ENCODE results near the gene ILK. TPM values are rescaled to one million over a fixed set of nuclear protein-coding genes. Genes with fewer than 3 reads are reported as not detected.

ILK gene
- polyA plus RNA-seq, 1 experiment: 654 TPM

- Histone ChIP-seq H3K36me3 (ENCODE audit: control insufficient read depth, insufficient read depth, low read length) (peaks cover 29% of the 10 kb centered on the region), H3K27me3 (ENCODE audit: control insufficient read depth, insufficient read depth, low read length) (no peaks in the 10 kb centered on the region), H3K4me3 (ENCODE audit: low read depth, low read length) (no peak overlapping the region)
- POLR2A ChIA-PET: no interaction called here
- DNase-seq (ENCODE audit: low read depth): no peak
- TF ChIP-seq CTCF (IDR thresholded peaks at IDR 0.05; ENCODE audit: insufficient read depth, low read depth, low read length): no peak
- CTCF ChIA-PET: no interaction called here
These were observed 10.9 kb downstream of the ILK start for GRCh38 chr11:6614446-6614845.

GRCh38 chr11:6615046-6615445 is 11.5 kb downstream of the ILK start:
- TF ChIP-seq CTCF (IDR thresholded peaks at IDR 0.05; ENCODE audit: insufficient read depth, low read depth, low read length): no peak
- ChIA-PET POLR2A (no interaction called here), CTCF (interaction anchor here (1.1 kb wide), 1 partner anchor 60 kb away, joined by 4 read pairs; no protein-coding TSS in a partner anchor)
- Histone ChIP-seq H3K36me3 (ENCODE audit: control insufficient read depth, insufficient read depth, low read length) (peaks cover 23% of the 10 kb centered on the region), H3K27me3 (ENCODE audit: control insufficient read depth, insufficient read depth, low read length) (no peaks in the 10 kb centered on the region), H3K4me3 (ENCODE audit: low read depth, low read length) (no peak overlapping the region)
- no peak for DNase-seq (ENCODE audit: low read depth)

GRCh38 chr11:6615882-6616585 is 12.5 kb downstream of the ILK start:
- ChIA-PET CTCF (interaction anchor here (1.1 kb wide), 1 partner anchor 59 kb away, joined by 4 read pairs; no protein-coding TSS in a partner anchor), POLR2A (no interaction called here)
- TF ChIP-seq CTCF (IDR thresholded peaks at IDR 0.05; ENCODE audit: insufficient read depth, low read depth, low read length): no peak

GRCh38 chr11:6616596-6617250 is 13.1 kb downstream of the ILK start:
- ChIA-PET POLR2A (no interaction called here), CTCF (interaction anchor here (1.9 kb wide), 1 partner anchor 77 kb away, joined by 5 read pairs; no protein-coding TSS in a partner anchor)
- H3K4me3 ChIP-seq (ENCODE audit: low read depth, low read length): no peak overlapping the region
- H3K36me3 ChIP-seq (ENCODE audit: control insufficient read depth, insufficient read depth, low read length): peaks cover 12% of the 10 kb centered on the region
- no peaks in the 10 kb centered on the region for H3K27me3 ChIP-seq (ENCODE audit: control insufficient read depth, insufficient read depth, low read length)
- no peak for TF ChIP-seq CTCF (IDR thresholded peaks at IDR 0.05; ENCODE audit: insufficient read depth, low read depth, low read length)
- DNase-seq (ENCODE audit: low read depth): no peak

More at GRCh38 chr11:6615882-6616585, 12.5 kb downstream of the ILK start:
- no peaks in the 10 kb centered on the region for H3K27me3 ChIP-seq (ENCODE audit: control insufficient read depth, insufficient read depth, low read length)
- no peak overlapping the region for H3K4me3 ChIP-seq (ENCODE audit: low read depth, low read length)
- no peak for DNase-seq (ENCODE audit: low read depth)
- H3K36me3 ChIP-seq (ENCODE audit: control insufficient read depth, insufficient read depth, low read length): peaks cover 16% of the 10 kb centered on the region

GRCh38 chr11:6617315-6617781 is 13.8 kb downstream of the ILK start:
- POLR2A ChIA-PET: no interaction called here

More at GRCh38 chr11:6617315-6617781, 13.8 kb downstream of the ILK start:
- CTCF ChIA-PET: interaction anchor here (1.5 to 1.9 kb wide), 2 partner anchors 66 to 77 kb away, joined by 5 to 7 read pairs; partner anchors contain the start of gene MRPL17
- Histone ChIP-seq H3K4me3 (ENCODE audit: low read depth, low read length) (no peak overlapping the region), H3K36me3 (ENCODE audit: control insufficient read depth, insufficient read depth, low read length) (peaks cover 12% of the 10 kb centered on the region), H3K27me3 (ENCODE audit: control insufficient read depth, insufficient read depth, low read length) (no peaks in the 10 kb centered on the region)
- DNase-seq (ENCODE audit: low read depth): no peak
- no peak for TF ChIP-seq CTCF (IDR thresholded peaks at IDR 0.05; ENCODE audit: insufficient read depth, low read depth, low read length)
